ENCODE measurements around the gene MYO5B.

DNA sequence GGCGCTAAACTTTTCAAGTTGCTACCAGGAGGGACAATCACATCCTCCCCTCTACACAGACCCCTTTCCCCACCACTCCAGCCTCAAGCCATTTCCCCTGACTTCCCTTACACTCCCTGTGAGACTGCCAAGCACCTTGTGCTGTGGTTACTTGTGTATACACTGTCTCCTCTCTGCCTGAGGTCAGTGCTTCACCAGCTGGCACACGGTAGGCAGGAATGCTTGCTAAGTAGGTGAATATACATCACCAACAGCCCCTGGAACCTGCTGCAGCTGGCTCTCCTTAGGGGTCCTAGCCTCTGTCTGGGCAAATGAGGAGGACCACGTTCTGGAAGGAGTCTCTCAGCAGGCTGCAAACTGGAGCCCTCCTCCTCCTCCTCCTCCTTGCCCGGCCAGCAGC lies 343.3 kb downstream of the MYO5B start:
- TF ChIP-seq, protein P1, sequence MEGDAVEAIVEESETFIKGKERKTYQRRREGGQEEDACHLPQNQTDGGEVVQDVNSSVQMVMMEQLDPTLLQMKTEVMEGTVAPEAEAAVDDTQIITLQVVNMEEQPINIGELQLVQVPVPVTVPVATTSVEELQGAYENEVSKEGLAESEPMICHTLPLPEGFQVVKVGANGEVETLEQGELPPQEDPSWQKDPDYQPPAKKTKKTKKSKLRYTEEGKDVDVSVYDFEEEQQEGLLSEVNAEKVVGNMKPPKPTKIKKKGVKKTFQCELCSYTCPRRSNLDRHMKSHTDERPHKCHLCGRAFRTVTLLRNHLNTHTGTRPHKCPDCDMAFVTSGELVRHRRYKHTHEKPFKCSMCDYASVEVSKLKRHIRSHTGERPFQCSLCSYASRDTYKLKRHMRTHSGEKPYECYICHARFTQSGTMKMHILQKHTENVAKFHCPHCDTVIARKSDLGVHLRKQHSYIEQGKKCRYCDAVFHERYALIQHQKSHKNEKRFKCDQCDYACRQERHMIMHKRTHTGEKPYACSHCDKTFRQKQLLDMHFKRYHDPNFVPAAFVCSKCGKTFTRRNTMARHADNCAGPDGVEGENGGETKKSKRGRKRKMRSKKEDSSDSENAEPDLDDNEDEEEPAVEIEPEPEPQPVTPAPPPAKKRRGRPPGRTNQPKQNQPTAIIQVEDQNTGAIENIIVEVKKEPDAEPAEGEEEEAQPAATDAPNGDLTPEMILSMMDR (conservative IDR thresholded peaks at IDR 0.05; ENCODE audit: low read length): no peak
- no peak for TF ChIP-seq EZH2phosphoT487 (IDR thresholded peaks at IDR 0.05; ENCODE audit: borderline replicate concordance, low read depth, low read length)
